Endothelial cell of umbilical vein (primary cell): ENCODE results near the gene TGFA. TPM values are rescaled to one million over a fixed set of nuclear protein-coding genes. Genes with fewer than 3 reads are reported as not detected.

ENCODE experiments used
- BruUV-seq: library from RNA; stranded (reverse); fragments of 400-500 nt; replicated peaks from 2 replicates; lab custom pipeline; 2021; lab: Mats Ljungman, UMichigan
- CTCF ChIA-PET: fragments of 300-600, 350-600 bp; sonication (Branson Sonifier 250); formaldehyde crosslinking; loops from one replicate; lab custom pipeline; 2021; ENCODE audit warnings: antibody characterized with exemption, inconsistent platforms; lab: Charles Lee
- POLR2A ChIA-PET: fragments of 300-600, 350-600 bp; sonication (Branson Sonifier 250); formaldehyde crosslinking; loops from one replicate; lab custom pipeline; 2021; ENCODE audit warnings: antibody characterized with exemption, inconsistent platforms; lab: Charles Lee
- DNase-seq: peaks from one replicate; pipeline ENCODE4 v3.0.0-alpha.2; 2011; ENCODE audit warnings: low read depth, low spot score
- FAIRE-seq: peaks from 2 replicates; lab custom pipeline; 2011; peaks lifted over from hg19 to GRCh38; lab: Jason Lieb, UNC
- H2AFZ ChIP-seq: 2 replicates; pipeline ENCODE4 v1.6.0; 2012; ENCODE audit warnings: low read depth, low read length, control low read depth, inconsistent platforms
- H3K27ac ChIP-seq: 2 replicates; pipeline ENCODE4 v1.5.1; 2011; ENCODE audit warnings: low read depth, mild to moderate bottlenecking, control low read depth, low read length, moderate library complexity; ENCODE audit not compliant: insufficient read depth
- H3K27me3 ChIP-seq, 2 experiments: 2 replicates each; pipeline versions ENCODE4 v1.6.0 to v1.6.1; 2011; ENCODE audit warnings: low read length in 2 of 2, mixed read lengths in 1 of 2; ENCODE audit not compliant: control insufficient read depth in 2 of 2, insufficient read depth in 2 of 2
- H3K36me3 ChIP-seq, 2 experiments: 2 replicates in 1 of 2; 3 replicates in 1 of 2; pipeline ENCODE4 v1.5.1; 2011; ENCODE audit warnings: low read length in 2 of 2, mild to moderate bottlenecking in 1 of 2, moderate library complexity in 1 of 2; ENCODE audit not compliant: control insufficient read depth in 2 of 2, insufficient read depth in 2 of 2; ENCODE audit errors: extremely low read depth in 1 of 2
- H3K4me1 ChIP-seq: 3 replicates; pipeline ENCODE4 v1.5.1; 2011; ENCODE audit warnings: mild to moderate bottlenecking, low read length; ENCODE audit not compliant: control insufficient read depth, insufficient read depth; ENCODE audit errors: extremely low read depth
- H3K4me2 ChIP-seq: 2 replicates; pipeline ENCODE4 v1.6.1; 2011; ENCODE audit warnings: low read length, control low read depth, mixed read lengths; ENCODE audit not compliant: insufficient read depth
- H3K4me3 ChIP-seq, 3 experiments: fragments of 200-600 bp in 1 of 3; sonication (generic), shearing (Covaris generic) in 1 of 3; replicated peaks in 1 of 3; 2 replicates each; pipeline ENCODE4 v1.5.1; 2011 to 2016; ENCODE audit warnings: control low read depth in 3 of 3, low read length in 3 of 3, mild to moderate bottlenecking in 2 of 3, inconsistent platforms in 1 of 3, low read depth in 1 of 3, moderate library complexity in 1 of 3; ENCODE audit not compliant: insufficient read depth in 1 of 3
- H3K79me2 ChIP-seq: 2 replicates; pipeline ENCODE4 v1.6.0; 2012; ENCODE audit warnings: low read length, inconsistent platforms; ENCODE audit not compliant: control insufficient read depth, insufficient read depth
- H3K9ac ChIP-seq: replicated peaks from 2 replicates; pipeline ENCODE3; 2011; ENCODE audit warnings: low read length, control low read depth; ENCODE audit not compliant: insufficient read depth; ENCODE audit errors: extremely low read depth
- H3K9me1 ChIP-seq: replicated peaks from 3 replicates; pipeline ENCODE4 v1.6.0; 2011; ENCODE audit warnings: mild to moderate bottlenecking, low read length; ENCODE audit not compliant: control insufficient read depth, insufficient read depth; ENCODE audit errors: extremely low read depth
- H3K9me3 ChIP-seq: replicated peaks from 2 replicates; pipeline ENCODE4 v1.5.1; 2012; ENCODE audit warnings: low read length, inconsistent platforms; ENCODE audit not compliant: control insufficient read depth, insufficient read depth
- H4K20me1 ChIP-seq: replicated peaks from 2 replicates; pipeline ENCODE3; 2011; ENCODE audit warnings: mild to moderate bottlenecking, low read length; ENCODE audit not compliant: control insufficient read depth, insufficient read depth; ENCODE audit errors: extremely low read depth
- CTCF ChIP-seq, 2 donors: IDR thresholded peaks; 1 replicate in 1 of 2; 2 replicates in 1 of 2; pipeline ENCODE4 v1.5.1; 2011; ENCODE audit warnings: low read length in 2 of 2, mild to moderate bottlenecking in 2 of 2, moderate library complexity in 2 of 2, control low read depth in 1 of 2, inconsistent platforms in 1 of 2, low read depth in 1 of 2; ENCODE audit not compliant: insufficient read depth in 1 of 2; ENCODE audit errors: extremely low read depth in 1 of 2
- EZH2 ChIP-seq: IDR thresholded peaks from 2 replicates; pipeline ENCODE4 v1.6.1; 2012; ENCODE audit warnings: borderline replicate concordance, low read depth, mild to moderate bottlenecking, moderate library complexity, low read length, inconsistent platforms; ENCODE audit not compliant: severe bottlenecking
- FOS ChIP-seq: IDR thresholded peaks from 2 replicates; pipeline ENCODE4 v1.6.1; 2011; ENCODE audit warnings: mild to moderate bottlenecking, low read length, moderate library complexity, borderline replicate concordance; ENCODE audit not compliant: insufficient read depth
- JUN ChIP-seq: IDR thresholded peaks from 2 replicates; pipeline ENCODE4 v1.6.1; 2011; ENCODE audit warnings: borderline replicate concordance, low read depth; ENCODE audit not compliant: insufficient read length, insufficient read depth
- MYC ChIP-seq: IDR thresholded peaks from one replicate; pipeline ENCODE4 v1.6.1; 2011; ENCODE audit warnings: mild to moderate bottlenecking, low read depth, low read length
- POLR2A ChIP-seq: IDR thresholded peaks from 2 replicates; pipeline ENCODE4 v1.6.1; 2012; ENCODE audit warnings: low read depth, mild to moderate bottlenecking, control low read depth, low read length
- dilution Hi-C: fragments of 300-500 bp; cut with MboI; formaldehyde crosslinking; loops from one replicate; pipeline ENCODE4 v1.15.0; 2019; ENCODE audit warnings: low sequenced_read_pairs; ENCODE audit not compliant: extremely low pct_ligation_motif_present
- intact Hi-C: fragments of 100-400 bp; cut with micrococcal nuclease; formaldehyde crosslinking; loops from one replicate; pipeline ENCODE4 v1.10.0; 2022
- polyA plus RNA-seq, 4 experiments: library from polyadenylated mRNA; depleted of rRNA in 3 of 4; stranded (reverse) in 3 of 4; unstranded in 1 of 4; fragments of >200 nt; gene quantifications; 2 replicates each; pipeline versions ENCODE4 v1.2.1 to v1.2.3, GENCODE V29; 2011 to 2012; ENCODE audit warnings: missing spikeins in 1 of 4
- total RNA-seq: library from RNA; stranded (reverse); gene quantifications from 2 replicates; pipeline ENCODE4 v1.2.3, GENCODE V29; 2021
- TF ChIP-seq, protein P1 (sequence below): IDR thresholded peaks from 2 replicates; pipeline ENCODE4 v1.6.1; 2011; ENCODE audit not compliant: insufficient read depth, insufficient read length

TGFA gene
- total and polyA plus RNA-seq, 2 donors (not counting 3 experiments of a cell fraction or from before 2014, with no cell fraction given) = 0.22 to 0.32 TPM

- intact Hi-C loops (no loop called here), dilution Hi-C loops (no loop called here)
- Histone ChIP-seq H3K4me3 (no peak overlapping the region), H3K27ac (no peak overlapping the region), H3K27me3 (peaks cover 24 to 29% of the 10 kb centered on the region in 2 experiments), H3K36me3 (no peaks in the 10 kb centered on the region), H3K4me2 (no peak overlapping the region), H3K4me1 (no peaks in the 10 kb centered on the region), H3K9me1 (no peaks in the 10 kb centered on the region), H4K20me1 (no peaks in the 10 kb centered on the region), H2AFZ (no peak overlapping the region), H3K9ac (no peak overlapping the region), H3K79me2 (no peaks in the 10 kb centered on the region), H3K9me3 (no peaks in the 10 kb centered on the region)
- no peak for FAIRE-seq
- BruUV-seq = no TSS peak
- DNase-seq = no peak
- ChIA-PET CTCF (no interaction called here), POLR2A (no interaction called here)
- TF ChIP-seq EZH2 (no peak), FOS (no peak), CTCF (IDR thresholded peaks at IDR 0.05; ENCODE audit: extremely low read depth in 1 of 2, insufficient read depth in 1 of 2, low read depth in 1 of 2, low read length in 2 of 2) (no peak), POLR2A (no peak), JUN (no peak), MYC (no peak)
- TF ChIP-seq, protein P1, sequence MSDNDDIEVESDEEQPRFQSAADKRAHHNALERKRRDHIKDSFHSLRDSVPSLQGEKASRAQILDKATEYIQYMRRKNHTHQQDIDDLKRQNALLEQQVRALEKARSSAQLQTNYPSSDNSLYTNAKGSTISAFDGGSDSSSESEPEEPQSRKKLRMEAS = no peak
Measured at GRCh38 chr2:70417011-70417410, 136.6 kb downstream of the TGFA start.
